ENCODE data around the gene RTKN. TPM values are rescaled to one million over a fixed set of nuclear protein-coding genes. Genes with fewer than 3 reads are reported as not detected.

RTKN gene
- total RNA-seq, 1 experiment from 2014 or later, result 23.1 TPM

DNA sequence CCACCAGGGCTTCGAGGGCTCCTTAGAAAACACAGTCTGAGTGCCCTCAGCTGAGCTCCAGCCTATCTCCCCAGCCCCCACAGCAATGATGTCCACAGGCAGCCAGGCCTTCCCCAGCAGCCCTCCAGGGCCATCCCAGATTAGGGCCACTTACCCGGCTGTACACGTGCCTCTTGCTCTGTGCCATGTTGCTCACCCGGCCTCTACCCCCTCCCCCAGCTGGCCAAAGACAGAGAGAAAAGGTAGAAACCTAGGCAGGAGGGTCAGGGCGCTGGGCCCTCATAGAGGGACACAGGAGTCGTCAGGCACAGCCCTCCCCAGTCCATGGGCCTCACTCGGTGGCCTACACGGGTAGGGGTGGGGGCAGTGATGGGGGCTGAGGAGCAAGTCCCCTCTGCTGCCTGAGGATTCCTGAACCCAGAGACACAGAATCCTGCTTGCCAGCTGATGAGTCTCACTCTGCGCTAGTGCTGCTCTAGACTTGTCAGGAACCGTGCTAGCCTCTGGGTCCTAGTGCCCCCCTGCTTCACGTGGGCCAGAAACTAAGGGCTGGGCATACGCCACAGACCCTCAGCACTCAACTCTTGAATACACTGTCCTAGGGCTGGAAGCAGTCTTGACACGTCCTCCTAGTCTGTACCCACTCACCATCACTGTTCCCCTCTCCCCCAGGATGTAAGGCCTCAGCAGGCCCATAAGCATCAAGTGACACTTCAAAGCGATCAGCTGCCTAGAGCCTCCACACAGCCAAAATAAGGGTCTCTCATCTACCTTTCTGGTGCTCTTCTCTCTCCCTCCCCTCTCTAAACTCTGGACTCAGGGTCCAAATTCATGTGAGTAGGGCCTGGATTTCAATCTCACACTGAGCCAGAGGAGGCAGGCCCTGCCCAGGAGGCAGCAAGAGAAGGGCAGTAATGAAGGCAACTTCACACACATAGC lies 61.6 kb downstream of the RTKN start, which contains the start of gene DCTN1:
Gene DCTN1, minus strand, starts transcription at position 461 of the 939 bp plus-strand sequence. Its CDS starts 274 bp downstream, at position 187.
- peak; percentile 39 for DNase-seq (ENCODE audit: low spot score)

DNA sequence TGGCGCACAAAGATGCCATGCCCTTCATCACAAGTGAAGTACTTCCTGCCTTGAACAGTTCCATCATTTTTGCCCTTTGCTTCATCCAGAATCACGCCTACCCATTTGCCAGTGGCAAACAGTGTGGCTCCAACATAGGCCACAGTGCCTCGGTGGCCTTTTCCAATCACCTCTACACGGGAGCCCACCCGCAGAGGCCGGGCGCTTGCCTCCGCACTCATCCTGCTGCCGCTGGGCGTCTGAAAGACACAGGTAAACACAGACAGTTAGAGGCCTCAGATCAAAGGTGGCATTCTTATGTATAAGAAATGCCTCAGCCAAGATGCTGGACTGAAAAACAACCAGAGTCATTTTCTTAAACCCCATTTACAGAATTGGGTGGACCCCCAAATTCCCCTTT lies 63.7 kb downstream of the RTKN start:
- no peak for DNase-seq (ENCODE audit: low spot score)

DNA sequence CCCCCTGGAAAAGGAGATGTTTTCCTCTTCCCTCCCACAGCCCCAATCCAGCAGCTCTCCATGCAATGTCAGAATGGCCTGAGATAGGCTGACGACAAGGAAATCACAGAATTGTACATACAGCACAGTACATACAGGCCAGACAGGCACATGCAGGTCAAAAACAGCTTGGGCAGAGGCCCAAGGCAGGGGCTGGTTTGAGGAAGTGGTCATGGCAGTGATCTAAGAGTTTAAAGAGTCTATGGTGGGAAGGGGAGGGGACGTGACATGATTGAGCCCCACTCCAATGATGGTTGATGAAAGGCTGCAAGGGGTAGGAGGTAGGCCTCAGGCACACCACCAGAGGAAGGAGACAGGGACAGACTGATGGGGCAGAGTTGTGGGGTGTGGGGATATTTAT lies 65.9 kb downstream of the RTKN start:
- DNase-seq (ENCODE audit: low spot score), result no peak

Other genes with a start within 250 kb of the RTKN start
- gene MTHFD2, start 243.3 kb downstream of the RTKN start, total RNA-seq (2014; rRNA removed; shearing (Covaris generic)), result 91.8 and 104 TPM in 2 replicates
- 0.07 TPM in 1 of 2 replicates, not detected in the other for gene SLC4A5, start 98.5 kb downstream of the RTKN start, total RNA-seq (2014; rRNA removed; shearing (Covaris generic))
- 105 and 123 TPM in 2 replicates for gene DCTN1, start 61.6 kb downstream of the RTKN start, total RNA-seq (2014; rRNA removed; shearing (Covaris generic))
- gene C2orf81, start 20.3 kb downstream of the RTKN start, total RNA-seq (2014; rRNA removed; shearing (Covaris generic)), result 2.3 and 3.5 TPM in 2 replicates
- 72.9 and 84.5 TPM in 2 replicates for gene WDR54, start 20.2 kb downstream of the RTKN start, total RNA-seq (2014; rRNA removed; shearing (Covaris generic))
- 5.9 and 7.9 TPM in 2 replicates for gene INO80B, start 13.2 kb upstream of the RTKN start, total RNA-seq (2014; rRNA removed; shearing (Covaris generic))
- gene WBP1, start 16.5 kb upstream of the RTKN start, total RNA-seq (2014; rRNA removed; shearing (Covaris generic)), result 49.0 and 52.3 TPM in 2 replicates
- 66.6 and 71.4 TPM in 2 replicates for gene MOGS, start 23.4 kb upstream of the RTKN start, total RNA-seq (2014; rRNA removed; shearing (Covaris generic))
- gene MRPL53, start 30.7 kb upstream of the RTKN start, total RNA-seq (2014; rRNA removed; shearing (Covaris generic)), result 30.2 and 39.1 TPM in 2 replicates
- 11.7 and 12.5 TPM in 2 replicates for gene CCDC142, start 41.1 kb upstream of the RTKN start, total RNA-seq (2014; rRNA removed; shearing (Covaris generic))
- 14.7 and 16.5 TPM in 2 replicates for gene TTC31, start 41.1 kb upstream of the RTKN start, total RNA-seq (2014; rRNA removed; shearing (Covaris generic))
- 0.45 TPM in 1 of 2 replicates, not detected in the other for gene LBX2, start 57.7 kb upstream of the RTKN start, total RNA-seq (2014; rRNA removed; shearing (Covaris generic))
- 33.9 and 67.3 TPM in 2 replicates for gene PCGF1, start 65.8 kb upstream of the RTKN start, total RNA-seq (2014; rRNA removed; shearing (Covaris generic))
- 0.90 and 1.7 TPM in 2 replicates for gene TLX2, start 72.5 kb upstream of the RTKN start, total RNA-seq (2014; rRNA removed; shearing (Covaris generic))
- gene DQX1, start 84.3 kb upstream of the RTKN start, total RNA-seq (2014; rRNA removed; shearing (Covaris generic)), result 0.17 TPM in 1 of 2 replicates, not detected in the other
- gene AUP1, start 87.8 kb upstream of the RTKN start, total RNA-seq (2014; rRNA removed; shearing (Covaris generic)), result 150 and 194 TPM in 2 replicates
- gene HTRA2, start 88.0 kb upstream of the RTKN start, total RNA-seq (2014; rRNA removed; shearing (Covaris generic)), result 58.0 and 70.3 TPM in 2 replicates
- 3.2 TPM in 2 replicates for gene LOXL3, start 112.0 kb upstream of the RTKN start, total RNA-seq (2014; rRNA removed; shearing (Covaris generic))
- 17.3 and 24.8 TPM in 2 replicates for gene DOK1, start 112.8 kb upstream of the RTKN start, total RNA-seq (2014; rRNA removed; shearing (Covaris generic))
- gene M1AP, start 206.4 kb upstream of the RTKN start, total RNA-seq (2014; rRNA removed; shearing (Covaris generic)), result not detected in 2 replicates
- 14.6 and 39.2 TPM in 2 replicates for gene SEMA4F, start 212.3 kb upstream of the RTKN start, total RNA-seq (2014; rRNA removed; shearing (Covaris generic))